Brain microvascular endothelial cell (primary cell): ENCODE results near the gene HAP1.

ENCODE experiments used
- DNase-seq: peaks from one replicate; pipeline ENCODE4 v3.0.0-alpha.2; 2020
- H3K27ac ChIP-seq: fragments of 250-450 bp; sonication (Bioruptor Pico); 2 replicates; pipeline ENCODE4 v1.5.1; 2020; ENCODE audit warnings: mild to moderate bottlenecking, moderate library complexity
- H3K27me3 ChIP-seq: fragments of 250-450 bp; sonication (Bioruptor Pico); replicated peaks from 2 replicates; pipeline ENCODE4 v1.5.1; 2020; ENCODE audit warnings: mild to moderate bottlenecking
- H3K36me3 ChIP-seq: fragments of 250-450 bp; sonication (Bioruptor Pico); replicated peaks from 2 replicates; pipeline ENCODE4 v1.5.1; 2020; ENCODE audit warnings: mild to moderate bottlenecking
- H3K4me3 ChIP-seq: 2 replicates; pipeline ENCODE4 v1.5.1; 2011; ENCODE audit warnings: low read depth, mild to moderate bottlenecking, control low read depth, low read length, moderate library complexity
- in situ Hi-C: cut with HindIII; loops from 2 replicates; pipeline ENCODE4 v1.10.0; 2017; ENCODE audit warnings: low sequenced_read_pairs, low pct_ligation_motif_present
- TF ChIP-seq, protein P1 (sequence below): IDR thresholded peaks from 2 replicates; pipeline ENCODE4 v1.5.1; 2011; ENCODE audit warnings: low read depth, mild to moderate bottlenecking, moderate library complexity, low read length, control low read depth, inconsistent platforms; ENCODE audit errors: missing control alignments

Gene HAP1

DNA sequence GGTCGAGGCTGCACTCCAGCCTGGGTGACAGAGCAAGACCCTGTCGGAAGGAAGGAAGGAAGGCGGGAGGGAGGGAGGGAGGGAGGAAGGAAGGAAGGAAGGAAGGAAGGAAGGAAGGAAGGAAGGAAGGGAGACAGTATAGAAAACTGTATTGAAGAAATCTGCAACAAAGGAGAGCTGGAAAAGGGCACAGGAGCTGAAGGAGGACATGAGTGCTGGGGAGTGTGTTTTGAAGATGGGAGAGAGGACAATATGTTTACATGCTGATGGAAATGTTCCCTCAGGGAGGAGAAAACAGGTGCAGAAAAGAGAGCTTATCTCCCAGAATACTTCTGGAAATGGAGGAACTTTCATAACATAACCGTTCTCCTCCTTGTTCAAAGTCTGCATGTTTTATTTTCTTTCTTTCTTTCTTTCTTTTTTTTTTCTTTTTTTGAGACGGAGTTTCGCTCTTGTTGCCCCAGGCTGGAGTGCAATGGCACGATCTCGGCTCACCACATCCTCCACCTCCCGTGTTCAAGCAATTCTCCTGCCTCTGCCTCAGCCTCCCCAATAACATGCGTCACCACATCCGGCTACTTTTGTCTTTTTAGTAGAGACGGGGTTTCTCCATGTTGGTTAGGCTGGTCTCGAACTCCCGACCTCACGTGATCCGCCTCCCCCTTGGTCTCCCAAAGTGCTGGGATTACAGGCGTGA, 2.7 kb upstream of the HAP1 start:
- DNase-seq, result no peak
- peaks cover 38% of the 10 kb centered on the region for H3K27me3 ChIP-seq
- no peak overlapping the region for H3K4me3 ChIP-seq
- no peaks in the 10 kb centered on the region for H3K36me3 ChIP-seq
- H3K27ac ChIP-seq, result no peak overlapping the region
- in situ Hi-C loops, result no loop called here
- TF ChIP-seq, protein P1, sequence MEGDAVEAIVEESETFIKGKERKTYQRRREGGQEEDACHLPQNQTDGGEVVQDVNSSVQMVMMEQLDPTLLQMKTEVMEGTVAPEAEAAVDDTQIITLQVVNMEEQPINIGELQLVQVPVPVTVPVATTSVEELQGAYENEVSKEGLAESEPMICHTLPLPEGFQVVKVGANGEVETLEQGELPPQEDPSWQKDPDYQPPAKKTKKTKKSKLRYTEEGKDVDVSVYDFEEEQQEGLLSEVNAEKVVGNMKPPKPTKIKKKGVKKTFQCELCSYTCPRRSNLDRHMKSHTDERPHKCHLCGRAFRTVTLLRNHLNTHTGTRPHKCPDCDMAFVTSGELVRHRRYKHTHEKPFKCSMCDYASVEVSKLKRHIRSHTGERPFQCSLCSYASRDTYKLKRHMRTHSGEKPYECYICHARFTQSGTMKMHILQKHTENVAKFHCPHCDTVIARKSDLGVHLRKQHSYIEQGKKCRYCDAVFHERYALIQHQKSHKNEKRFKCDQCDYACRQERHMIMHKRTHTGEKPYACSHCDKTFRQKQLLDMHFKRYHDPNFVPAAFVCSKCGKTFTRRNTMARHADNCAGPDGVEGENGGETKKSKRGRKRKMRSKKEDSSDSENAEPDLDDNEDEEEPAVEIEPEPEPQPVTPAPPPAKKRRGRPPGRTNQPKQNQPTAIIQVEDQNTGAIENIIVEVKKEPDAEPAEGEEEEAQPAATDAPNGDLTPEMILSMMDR, result no peak

DNA sequence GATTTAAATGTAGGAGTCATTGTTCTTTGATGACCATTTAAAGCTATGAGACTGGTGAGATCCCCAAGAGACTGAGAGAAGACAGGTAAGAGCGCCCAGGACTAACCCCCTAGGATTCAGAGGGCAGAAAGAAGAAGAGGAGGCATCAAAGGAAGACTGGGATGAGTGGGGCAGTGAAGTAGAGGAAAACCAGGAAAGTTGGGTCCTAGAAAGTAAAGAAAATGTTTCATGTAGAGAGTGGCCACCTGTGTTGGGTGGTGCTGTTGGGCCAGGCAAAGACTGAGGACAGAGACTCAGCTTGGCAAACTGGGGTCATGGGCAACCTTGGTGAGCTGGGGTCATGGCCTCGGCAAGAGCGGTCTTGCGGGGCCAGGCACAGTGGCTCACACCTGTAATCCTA, 1.3 kb upstream of the HAP1 start:
- H3K27me3 ChIP-seq, result peaks cover 49% of the 10 kb centered on the region
- in situ Hi-C loops, result no loop called here
- no peak overlapping the region for H3K4me3 ChIP-seq
- H3K36me3 ChIP-seq, result no peaks in the 10 kb centered on the region
- TF ChIP-seq, protein P1, result no peak
- no peak for DNase-seq
- no peak overlapping the region for H3K27ac ChIP-seq

DNA sequence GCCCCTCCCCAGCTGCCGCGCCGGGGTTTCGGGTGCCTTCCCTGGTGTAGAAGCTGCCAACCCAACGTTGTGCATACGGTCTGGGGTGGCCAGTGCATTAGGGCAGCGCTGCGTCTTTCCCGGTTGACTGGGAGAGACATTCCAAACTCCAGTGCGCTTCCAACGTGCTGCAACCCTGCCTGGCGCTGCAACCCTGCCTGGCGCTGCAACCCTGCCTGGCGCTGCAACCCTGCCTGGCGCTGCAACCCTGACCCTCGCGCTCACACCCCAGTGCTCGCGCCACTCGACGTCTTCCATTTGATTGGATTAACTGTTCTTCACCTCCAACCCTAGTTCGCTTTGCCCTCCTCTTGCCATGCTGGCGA, 488 bp upstream of the HAP1 start:
- H3K27me3 ChIP-seq, result peaks cover 53% of the 10 kb centered on the region
- DNase-seq, result no peak
- in situ Hi-C loops, result no loop called here
- H3K36me3 ChIP-seq, result no peaks in the 10 kb centered on the region
- H3K4me3 ChIP-seq, result peak overlapping the region; percentile 41
- TF ChIP-seq, protein P1, result no peak
- no peak overlapping the region for H3K27ac ChIP-seq

DNA sequence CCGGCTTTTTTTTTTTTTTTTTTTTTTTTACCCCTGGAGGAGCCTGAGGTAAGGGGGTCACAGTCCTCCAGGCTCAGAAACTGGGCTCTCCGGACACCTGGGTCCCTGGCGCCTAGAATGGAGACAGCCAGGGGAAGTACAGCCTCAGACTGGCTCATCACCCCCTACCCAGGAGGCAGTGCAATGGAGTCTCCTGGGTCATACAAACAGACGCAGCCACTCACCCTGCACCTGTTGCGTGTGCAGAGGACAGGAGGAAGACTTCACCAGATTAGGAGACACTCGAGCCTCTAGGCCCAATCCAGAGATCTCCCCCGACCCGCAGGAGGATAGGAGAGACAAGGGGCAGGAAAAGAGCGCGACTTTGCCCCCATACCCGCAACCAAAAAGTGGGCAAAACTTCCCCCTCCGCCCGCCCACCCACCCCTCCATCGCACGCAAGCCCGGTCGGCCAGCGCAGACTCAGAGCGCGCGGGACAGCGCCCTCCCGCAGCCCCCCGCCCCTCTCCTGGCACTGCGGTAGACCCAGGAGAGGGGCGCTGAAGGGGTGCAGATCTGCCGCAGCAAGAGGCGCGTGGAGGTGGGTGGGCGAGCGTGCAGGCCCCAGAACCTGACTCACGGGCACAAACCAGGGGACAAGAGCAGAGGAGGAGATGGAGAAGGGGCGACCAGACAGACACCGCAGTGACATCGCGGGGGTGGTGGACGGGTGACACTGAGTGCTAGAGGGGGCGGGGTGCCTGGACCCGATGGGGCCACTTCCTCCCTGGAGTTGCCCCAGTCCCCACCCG, 900 bp downstream of the HAP1 start:
- no peak overlapping the region for H3K4me3 ChIP-seq
- H3K27me3 ChIP-seq, result peaks cover 53% of the 10 kb centered on the region
- in situ Hi-C loops, result no loop called here
- no peak overlapping the region for H3K27ac ChIP-seq
- DNase-seq, result no peak
- H3K36me3 ChIP-seq, result no peaks in the 10 kb centered on the region
- TF ChIP-seq, protein P1, result no peak

DNA sequence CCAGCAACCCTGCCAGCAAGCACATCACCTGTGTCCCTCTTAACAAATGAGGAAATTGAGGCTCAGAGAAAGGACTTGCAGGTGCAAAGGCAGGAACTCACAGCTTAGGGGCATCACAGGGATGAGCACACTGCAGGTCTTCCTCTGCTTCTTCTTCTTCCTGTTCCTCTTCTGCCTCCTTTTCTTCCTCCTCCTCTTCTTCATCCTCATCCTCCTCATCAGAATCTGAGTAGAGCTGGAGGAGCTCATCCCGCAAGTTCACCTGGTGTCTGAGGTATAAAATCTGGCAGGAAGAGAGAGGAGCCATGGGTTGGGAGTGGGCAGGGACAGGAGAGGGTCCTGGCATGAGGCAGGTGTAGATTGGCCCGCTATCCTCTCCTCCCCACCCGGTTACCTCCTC, 2.6 kb downstream of the HAP1 start:
- no peak overlapping the region for H3K4me3 ChIP-seq
- H3K36me3 ChIP-seq, result no peaks in the 10 kb centered on the region
- peaks cover 51% of the 10 kb centered on the region for H3K27me3 ChIP-seq
- no peak for DNase-seq
- no peak overlapping the region for H3K27ac ChIP-seq
- in situ Hi-C loops, result no loop called here
- TF ChIP-seq, protein P1, result no peak

DNA sequence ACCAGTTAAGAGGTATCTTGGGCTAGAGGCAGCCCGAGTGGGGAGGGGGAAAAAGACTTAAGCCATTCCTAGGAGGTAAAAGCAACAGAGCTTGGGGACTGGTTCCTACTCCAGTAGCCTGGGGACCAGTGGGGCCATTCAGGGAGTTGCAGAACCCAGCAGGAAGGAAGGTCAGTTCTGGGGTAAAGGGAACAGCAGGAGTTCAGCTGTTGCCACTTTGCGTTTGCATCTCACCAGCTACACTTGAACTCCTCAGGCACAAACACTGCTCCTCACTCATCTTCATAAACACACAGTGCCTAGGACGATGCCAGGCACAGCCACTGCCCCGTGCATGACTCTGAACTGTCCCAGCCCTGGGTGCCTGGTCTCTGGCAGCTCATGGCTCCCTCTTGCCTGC, 4.0 kb downstream of the HAP1 start:
- Histone ChIP-seq H3K27me3 (peaks cover 41% of the 10 kb centered on the region), H3K36me3 (no peaks in the 10 kb centered on the region), H3K27ac (no peak overlapping the region), H3K4me3 (no peak overlapping the region)
- TF ChIP-seq, protein P1, result no peak
- DNase-seq, result no peak
- in situ Hi-C loops, result no loop called here
